ENCODE data around the gene TFF1.
A peak's percentile ranks its signal among the peaks of the same experiment; 100 is the strongest.

Gene TFF1

DNA sequence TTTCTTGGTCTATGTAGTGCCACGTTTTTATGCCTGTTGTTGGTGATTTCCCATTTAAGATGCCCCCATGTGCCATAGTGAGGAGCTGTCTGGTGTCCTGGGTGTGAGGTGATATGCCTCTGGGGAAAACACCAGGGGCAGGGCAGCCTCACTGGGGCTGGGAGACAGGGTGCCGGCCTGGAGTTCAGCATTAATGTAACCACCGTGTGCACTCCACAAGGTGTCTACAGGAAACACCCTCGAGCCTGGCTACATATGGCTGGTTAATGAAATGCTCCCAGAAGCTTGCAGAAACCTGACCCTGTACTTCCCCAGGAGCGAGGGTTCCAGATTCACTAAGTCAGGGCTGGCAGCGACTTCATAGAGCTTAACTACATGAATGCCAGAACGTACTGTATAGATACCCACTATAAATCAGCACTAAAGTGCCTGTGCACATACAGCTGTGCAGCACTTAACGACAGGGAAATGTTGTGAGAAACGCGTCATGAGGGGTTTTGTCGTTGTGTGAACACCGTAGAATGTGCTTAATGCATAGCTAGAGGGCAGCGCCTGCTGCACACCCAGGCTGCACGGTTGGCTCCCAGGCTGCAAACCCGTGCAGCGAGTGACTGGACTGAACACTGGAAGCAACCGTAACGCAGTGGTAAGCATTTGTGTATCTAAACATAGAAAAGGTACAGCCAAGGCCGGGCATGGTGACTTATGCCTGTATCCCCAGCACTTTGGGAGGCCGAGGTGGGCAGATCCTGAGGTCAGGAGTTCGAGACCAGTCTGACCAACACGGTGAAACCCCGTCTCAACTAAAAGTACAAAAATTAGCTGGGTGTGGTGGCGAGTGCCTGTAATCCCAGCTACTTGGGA is 25.9 kb downstream of the TFF1 start:
- peak; percentile 9 for DNase-seq

DNA sequence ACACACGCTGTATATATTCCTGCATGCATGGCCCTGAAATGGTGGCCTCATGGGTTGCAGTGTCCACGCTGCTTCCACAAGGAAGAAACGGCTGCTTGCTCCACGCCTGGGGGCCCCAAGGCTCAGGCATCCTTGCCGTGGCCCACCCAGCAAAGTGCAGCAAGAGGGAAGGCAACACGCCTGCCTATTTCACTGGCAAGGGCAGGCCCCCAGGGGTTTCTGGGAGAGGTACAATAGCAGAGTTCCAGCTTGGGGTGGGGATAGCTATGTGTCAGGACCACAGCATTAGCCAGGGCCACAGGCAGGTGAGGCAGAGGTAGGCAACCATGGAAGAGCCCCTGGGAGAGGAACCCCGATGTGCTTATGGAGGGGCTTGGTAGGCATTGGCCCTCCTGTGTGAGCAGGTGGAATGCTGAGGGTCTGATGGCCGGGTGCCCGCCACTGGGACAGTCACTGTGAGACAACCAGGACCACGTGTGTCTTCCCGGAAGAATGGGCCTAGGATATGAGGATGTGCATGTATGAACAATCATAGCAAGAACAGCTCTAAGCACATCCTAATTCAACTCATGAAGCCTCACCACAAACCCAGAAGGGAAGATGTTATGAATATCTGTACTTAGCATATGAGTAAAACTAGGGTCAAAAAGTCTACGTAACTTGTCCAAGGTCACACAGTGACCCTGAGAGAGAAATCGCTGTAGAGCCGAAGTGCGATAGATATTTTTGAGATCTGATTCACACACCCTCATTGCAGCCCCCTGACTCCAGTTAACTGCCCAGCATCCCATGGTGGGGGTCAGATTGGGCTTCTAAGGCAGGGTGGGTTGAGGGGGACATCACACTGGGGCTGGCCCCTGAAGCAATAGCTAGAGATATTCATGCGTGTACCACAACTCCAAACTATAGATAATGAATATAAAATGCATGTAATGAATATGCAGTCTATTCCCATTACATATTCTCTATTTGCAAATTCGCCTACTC is 27.3 kb downstream of the TFF1 start:
- no peak for DNase-seq

GRCh38 chr21:42337830-42338728 is 28.3 kb downstream of the TFF1 start:
- DNase-seq = peak; percentile 95

- no peak for DNase-seq
These were observed 29.1 kb downstream of the TFF1 start for GRCh38 chr21:42337276-42337675.

DNA sequence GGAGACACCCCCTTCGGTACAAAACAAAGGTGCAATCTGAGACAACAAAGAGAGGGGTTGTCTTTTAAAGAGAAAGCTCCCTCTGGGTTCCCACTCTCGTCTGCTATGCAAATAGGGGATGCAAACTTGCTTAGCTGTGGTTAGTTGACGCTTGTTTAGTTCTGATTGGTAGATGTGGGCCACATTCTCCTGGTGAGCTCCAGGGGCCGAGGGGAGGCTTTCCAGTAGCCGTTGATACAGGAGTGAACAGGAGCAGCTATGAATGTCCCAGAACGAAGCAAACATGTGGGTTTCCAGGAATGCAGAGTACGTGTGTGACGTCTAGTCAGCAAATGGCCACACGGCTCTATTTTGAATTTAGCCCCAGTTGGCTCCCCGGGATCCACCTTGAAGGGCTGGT is 30.3 kb downstream of the TFF1 start:
- DNase-seq = no peak

- no peak for DNase-seq
These were observed 33.6 kb downstream of the TFF1 start for GRCh38 chr21:42332557-42333317.

GRCh38 chr21:42331660-42332059 is 34.7 kb downstream of the TFF1 start:
- no peak for DNase-seq

DNA sequence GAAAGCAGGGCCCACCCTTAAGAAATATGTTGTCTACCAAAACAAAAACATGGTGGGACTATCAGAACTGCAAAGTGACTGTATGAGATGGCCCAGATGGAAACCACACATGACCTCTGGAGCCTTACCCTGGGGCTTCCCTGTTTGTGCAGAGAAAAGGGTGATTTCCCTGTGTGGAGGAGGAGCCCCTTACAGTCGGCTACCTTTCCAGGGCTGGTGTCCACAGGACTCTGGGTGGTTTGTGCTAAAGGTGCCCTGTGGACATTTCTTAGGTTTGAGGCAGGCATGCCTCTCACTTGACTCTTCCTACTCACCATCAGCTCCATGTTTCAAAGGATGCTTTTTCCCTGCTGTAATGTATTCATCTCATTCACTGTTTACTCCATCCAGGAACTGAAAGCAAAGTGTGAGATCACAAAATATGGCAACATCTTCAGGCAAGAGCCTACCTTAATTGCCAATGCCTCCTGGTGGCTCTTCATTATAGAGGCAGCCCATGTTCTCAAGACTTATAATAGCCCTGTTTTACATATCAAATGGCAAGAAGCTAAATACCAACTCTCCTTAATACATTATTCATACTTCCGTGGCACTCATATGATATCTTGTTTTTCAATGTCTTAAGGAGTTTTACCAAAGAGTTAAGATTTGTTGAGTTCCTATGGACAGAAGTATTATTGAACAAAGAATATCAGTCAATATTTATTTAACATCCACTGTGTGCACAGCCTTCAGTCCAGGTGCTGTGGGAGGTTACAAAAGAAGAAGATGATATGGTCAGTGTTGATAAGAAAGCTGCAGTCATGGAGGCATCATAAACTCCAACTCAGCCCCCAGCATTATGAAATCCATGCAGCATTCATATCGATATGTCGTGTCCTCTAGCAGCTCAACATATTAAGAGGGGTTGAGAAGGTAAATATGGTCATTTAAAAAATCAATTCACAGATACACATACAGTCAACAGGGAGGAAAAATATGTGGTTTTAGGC is 35.7 kb downstream of the TFF1 start:
- DNase-seq = peak; percentile 27

- no peak for DNase-seq
These were observed 41.4 kb downstream of the TFF1 start for GRCh38 chr21:42324896-42325295.

DNA sequence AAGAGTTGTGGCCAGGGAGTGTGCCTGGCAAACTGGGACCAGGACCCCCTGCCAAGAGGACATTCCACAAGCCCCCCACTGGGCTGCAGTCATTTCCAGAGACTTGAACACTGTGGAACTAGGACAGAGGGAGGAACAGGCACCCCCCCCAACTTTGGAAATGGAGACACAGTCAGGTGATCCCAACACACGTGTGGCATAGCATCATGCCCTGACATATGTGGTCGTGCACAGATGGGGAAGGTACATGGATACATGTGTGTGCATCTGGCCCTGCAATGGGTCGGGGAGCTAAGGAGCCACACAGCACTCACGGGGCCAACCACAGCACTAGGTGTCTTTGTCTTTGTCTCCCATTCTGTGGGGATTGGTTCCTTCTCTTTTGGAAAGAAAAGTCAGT is 44.5 kb downstream of the TFF1 start:
- DNase-seq = no peak

GRCh38 chr21:42321231-42321630 is 45.1 kb downstream of the TFF1 start:
- no peak for DNase-seq

- no peak for DNase-seq
These were observed 45.5 kb downstream of the TFF1 start for GRCh38 chr21:42320791-42321190.

GRCh38 chr21:42319851-42320572 is 46.3 kb downstream of the TFF1 start:
- DNase-seq = no peak

GRCh38 chr21:42319376-42319775 is 47.0 kb downstream of the TFF1 start:
- no peak for DNase-seq

DNA sequence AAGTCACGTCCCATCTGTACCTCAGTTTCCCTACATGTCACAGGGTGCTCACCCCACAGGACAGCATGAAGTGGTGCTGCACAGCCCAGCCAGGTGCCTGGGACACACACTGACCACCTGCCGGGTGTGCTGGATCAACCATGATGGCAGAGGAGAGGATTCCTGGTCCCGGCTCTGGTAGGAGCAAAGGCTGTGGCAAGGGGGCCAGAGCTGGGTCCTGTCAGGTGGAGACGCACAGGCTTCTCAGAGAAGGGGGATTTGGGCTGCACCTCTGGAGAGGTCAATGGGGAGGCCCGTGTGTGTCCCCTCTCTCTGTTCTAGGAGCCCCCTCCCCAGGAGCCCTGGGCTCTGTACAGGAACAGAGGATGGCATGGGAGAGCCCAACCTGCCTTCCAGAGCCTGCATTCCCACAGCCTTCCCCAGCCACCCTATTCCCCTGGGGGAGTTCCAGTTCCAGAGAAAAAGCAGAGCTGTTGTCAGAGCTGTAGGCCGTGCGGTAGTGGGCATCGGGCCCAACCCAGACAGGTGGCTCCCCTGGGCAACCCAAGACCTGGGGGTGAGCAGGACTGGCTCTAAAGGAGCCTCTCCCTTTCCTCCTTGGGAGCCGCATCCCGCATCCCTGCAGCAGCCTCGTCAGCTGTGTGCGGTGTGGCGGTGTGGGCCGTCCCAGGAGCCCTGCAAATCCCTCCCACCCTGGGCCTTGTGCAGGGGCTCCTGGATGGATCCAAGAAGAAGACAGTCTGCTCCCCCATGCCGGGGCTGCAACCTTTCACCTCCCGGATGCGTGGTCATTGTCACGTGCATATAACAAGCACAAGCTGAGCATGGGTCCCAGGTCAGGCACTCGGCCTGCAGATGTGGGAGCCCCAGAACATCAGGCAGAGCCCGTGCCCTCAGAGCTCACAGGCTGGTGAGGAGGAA is 48.2 kb downstream of the TFF1 start:
- peak; percentile 85 for DNase-seq

DNA sequence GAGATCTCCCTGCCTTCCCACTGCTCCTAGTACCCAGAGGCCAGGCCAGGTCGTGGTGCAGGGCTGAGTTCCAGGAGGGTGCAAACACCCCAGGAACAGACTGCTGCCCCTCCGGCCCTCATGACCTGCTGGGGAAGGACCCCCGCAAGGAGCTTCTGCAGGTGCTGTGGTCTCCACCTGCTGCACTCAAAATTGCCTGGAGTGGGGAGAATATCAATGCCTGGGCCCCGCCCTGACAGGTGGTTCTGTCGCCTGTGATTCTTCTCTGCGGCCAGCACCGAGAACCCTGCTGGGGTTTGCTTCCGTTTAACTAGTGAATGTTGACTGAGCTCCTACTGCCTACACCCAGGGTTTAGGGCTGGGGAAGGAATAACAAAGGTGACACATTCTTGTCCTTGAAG is 49.0 kb downstream of the TFF1 start:
- peak; percentile 78 for DNase-seq

DNA sequence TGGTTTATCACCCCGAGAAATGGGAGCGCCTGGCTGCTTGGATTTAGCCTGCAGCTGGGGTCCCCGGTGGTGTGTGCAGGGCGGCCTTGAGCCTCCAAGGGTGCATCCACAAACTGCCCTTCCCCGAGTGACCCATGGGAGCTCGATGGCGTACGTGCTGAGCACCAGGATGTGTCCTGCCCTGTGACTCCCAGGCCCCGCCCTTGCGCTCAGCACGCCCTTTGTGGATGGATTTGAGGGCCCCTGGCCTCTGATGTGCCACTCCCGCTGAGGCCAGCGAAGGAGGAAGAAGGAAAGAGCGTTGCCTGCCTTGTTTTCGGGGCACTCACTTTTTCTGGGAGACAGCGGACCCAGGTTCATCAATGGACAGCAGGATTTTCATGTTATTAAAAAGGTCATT is 49.4 kb downstream of the TFF1 start:
- DNase-seq = no peak

DNA sequence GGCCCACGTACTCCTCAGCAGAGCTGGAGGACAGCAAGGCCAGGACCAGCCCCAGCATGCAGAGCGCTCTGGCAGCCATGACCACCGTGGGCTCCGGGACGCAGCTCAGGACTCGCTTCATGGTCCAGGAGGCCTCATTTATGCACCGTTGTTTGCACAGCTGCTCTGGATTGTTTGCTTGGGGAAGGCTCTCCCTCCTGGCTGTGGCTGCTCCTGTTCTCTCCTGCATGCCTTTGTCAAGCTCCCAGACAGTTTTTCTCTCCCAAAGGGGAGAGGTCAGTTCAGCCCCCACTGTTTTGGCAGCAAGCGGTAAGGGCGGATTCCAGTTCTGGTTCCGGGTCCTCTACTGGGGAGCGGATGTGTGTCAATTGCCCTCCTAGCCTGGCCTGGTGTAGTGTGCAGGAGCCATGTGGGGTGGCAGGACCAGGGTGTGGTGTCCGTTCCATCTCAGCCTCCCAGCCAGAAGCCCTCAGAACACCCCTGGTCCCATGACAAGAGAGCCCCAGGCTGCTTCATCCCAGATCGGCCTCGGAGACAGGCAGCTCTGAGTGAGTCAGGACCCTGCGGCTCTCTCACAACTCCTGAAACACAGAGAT is 50.9 kb downstream of the TFF1 start, which contains the start of gene TFF3:
Gene TFF3, minus strand, starts transcription at position 114 of the 596 bp plus-strand sequence. Its CDS starts 35 bp downstream, at position 79.
- DNase-seq = peak; percentile 99

All from NCI-H1092 treated with DMSO at 0.1 percent for 48 hours (cell line).